ENCODE measurements around the gene ZDHHC24.

The ZDHHC24 gene

DNA sequence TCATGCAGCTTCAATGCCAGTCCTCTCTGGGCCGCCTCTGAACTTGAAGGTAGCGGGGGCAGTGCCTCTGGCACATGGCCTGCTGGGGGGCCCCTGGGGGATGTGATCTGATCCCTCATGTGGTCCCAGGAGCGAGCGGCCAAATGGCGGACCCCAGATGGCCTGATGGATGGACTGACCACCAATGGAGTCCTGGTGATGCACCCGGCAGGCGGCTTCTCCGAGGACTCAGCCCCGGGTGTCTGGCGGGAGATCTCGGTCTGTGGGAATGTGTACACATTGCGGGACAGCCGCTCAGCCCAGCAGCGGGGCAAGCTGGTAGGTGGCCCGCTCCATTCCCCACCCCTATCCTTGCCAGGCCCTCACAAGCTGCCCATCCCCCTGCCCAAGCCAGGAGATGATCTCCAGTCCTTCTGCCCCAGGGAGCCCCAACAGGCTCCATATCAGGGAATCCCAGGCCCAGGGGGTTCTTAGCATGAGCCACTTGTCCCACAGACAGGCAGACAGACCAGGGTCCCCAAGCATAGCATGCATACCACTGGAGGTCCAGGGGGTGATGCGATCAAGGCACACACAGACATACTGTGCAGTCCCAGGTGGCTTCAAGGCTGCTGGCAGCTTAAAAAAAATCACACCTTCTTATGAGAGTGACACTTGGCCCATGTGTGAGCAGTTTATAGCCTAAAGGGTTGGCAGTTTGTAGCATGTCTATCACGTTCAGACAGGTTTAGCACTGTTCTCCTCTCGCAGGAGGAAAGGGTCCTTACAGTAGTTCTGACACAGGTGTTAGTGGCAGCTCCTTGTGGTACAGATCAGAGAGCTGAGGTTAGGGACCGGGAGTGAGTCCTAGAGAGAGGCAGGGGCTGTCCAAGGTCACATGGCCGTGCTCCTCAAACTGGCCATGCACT lies 72.0 kb downstream of the ZDHHC24 start:
- in situ Hi-C loops (cut with MboI; ENCODE audit: low sequenced_read_pairs) = no loop called here

DNA sequence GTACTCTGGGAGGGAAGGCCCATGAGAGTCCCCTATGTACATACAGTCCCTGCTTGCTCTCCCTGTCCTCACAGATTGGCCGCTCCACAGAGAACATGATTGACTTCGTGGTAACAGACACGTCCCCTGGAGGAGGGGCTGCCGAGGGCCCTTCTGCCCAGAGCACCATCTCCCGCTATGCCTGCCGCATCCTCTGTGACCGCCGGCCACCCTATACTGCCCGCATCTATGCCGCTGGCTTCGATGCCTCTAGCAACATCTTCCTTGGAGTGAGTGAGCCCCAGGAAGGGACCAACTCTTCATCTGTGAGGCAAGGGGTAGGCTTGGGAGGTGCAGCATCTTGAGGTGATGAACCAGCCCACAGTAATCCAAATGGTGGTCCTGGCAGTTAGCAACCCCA lies 72.7 kb downstream of the ZDHHC24 start:
- in situ Hi-C loops (cut with MboI; ENCODE audit: low sequenced_read_pairs) = no loop called here

DNA sequence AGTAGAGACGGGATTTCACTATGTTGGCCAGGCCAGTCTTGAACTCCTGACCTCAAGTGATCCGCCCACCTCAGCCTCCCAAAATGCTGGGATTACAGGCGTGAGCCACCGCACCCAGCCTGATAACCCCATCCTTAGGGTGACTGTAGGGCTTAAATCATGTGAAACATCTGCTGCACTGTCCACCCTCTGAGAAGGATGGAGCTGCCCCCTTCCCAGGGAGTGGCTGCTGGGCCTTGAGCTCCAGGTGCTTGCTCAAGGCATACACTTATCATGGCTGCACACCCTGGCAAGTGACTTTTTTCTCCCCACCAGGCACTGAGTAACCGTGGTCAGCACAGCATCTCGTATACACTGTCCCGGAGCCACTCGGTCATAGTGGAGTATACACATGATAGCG lies 73.8 kb downstream of the ZDHHC24 start:
- in situ Hi-C loops (cut with MboI; ENCODE audit: low sequenced_read_pairs) = no loop called here

DNA sequence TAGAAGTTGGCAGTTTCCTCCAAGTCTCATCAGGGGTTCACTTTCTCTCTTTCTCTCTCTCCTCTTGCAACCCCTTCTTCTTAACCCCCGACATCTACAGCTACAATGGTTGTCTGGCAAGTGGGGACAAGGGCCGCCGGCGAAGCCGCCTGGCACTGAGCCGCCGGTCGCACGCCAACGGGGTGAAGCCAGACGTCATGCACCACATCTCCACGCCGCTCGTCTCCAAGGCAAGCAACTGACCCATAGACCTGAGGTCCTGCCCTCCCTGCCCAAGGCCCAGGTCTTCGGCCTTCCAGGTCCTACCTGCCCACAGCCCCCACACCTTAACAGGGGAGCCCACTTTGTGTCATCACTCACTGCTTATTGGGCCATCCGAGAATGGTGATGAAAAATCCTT lies 74.7 kb downstream of the ZDHHC24 start:
- in situ Hi-C loops (cut with MboI; ENCODE audit: low sequenced_read_pairs) = no loop called here
